GM19395 (cell line): ENCODE measurements around the gene SLAMF8.

ENCODE experiments used
- ATAC-seq: cut with Tn5 transposase; IDR thresholded peaks from one replicate; pipeline ENCODE4 v1.9.1; 2021; ENCODE audit warnings: mild to moderate bottlenecking, moderate library complexity; ENCODE audit not compliant: unreplicated experiment

SLAMF8 gene

GRCh38 chr1:159868766-159869165 lies 42.1 kb downstream of the SLAMF8 start:
- no peak for ATAC-seq

GRCh38 chr1:159869173-159869572 lies 42.5 kb downstream of the SLAMF8 start:
- no peak for ATAC-seq

GRCh38 chr1:159869607-159870006 lies 42.9 kb downstream of the SLAMF8 start:
- ATAC-seq: no peak

- no peak for ATAC-seq
These were observed 44.0 kb downstream of the SLAMF8 start for GRCh38 chr1:159870704-159871103.

- ATAC-seq: no peak
These were observed 46.2 kb downstream of the SLAMF8 start for GRCh38 chr1:159872891-159873290.

GRCh38 chr1:159873530-159874143 lies 47.0 kb downstream of the SLAMF8 start:
- ATAC-seq: no peak

- ATAC-seq: no peak
These were observed 51.2 kb downstream of the SLAMF8 start for GRCh38 chr1:159877695-159878444.

- no peak for ATAC-seq
These were observed 52.5 kb downstream of the SLAMF8 start for GRCh38 chr1:159879136-159879535.

- ATAC-seq: no peak
These were observed 53.3 kb downstream of the SLAMF8 start for GRCh38 chr1:159879977-159880376.

- no peak for ATAC-seq
These were observed 53.8 kb downstream of the SLAMF8 start for GRCh38 chr1:159880430-159880829.

GRCh38 chr1:159881622-159882526 lies 55.2 kb downstream of the SLAMF8 start:
- no peak for ATAC-seq

GRCh38 chr1:159882527-159882862 lies 55.8 kb downstream of the SLAMF8 start:
- no peak for ATAC-seq

- ATAC-seq: no peak
These were observed 56.5 kb downstream of the SLAMF8 start for GRCh38 chr1:159883134-159883533.

GRCh38 chr1:159884296-159884695 lies 57.6 kb downstream of the SLAMF8 start:
- ATAC-seq: no peak
